ENCODE data around the gene RSBN1.

RSBN1 gene

DNA sequence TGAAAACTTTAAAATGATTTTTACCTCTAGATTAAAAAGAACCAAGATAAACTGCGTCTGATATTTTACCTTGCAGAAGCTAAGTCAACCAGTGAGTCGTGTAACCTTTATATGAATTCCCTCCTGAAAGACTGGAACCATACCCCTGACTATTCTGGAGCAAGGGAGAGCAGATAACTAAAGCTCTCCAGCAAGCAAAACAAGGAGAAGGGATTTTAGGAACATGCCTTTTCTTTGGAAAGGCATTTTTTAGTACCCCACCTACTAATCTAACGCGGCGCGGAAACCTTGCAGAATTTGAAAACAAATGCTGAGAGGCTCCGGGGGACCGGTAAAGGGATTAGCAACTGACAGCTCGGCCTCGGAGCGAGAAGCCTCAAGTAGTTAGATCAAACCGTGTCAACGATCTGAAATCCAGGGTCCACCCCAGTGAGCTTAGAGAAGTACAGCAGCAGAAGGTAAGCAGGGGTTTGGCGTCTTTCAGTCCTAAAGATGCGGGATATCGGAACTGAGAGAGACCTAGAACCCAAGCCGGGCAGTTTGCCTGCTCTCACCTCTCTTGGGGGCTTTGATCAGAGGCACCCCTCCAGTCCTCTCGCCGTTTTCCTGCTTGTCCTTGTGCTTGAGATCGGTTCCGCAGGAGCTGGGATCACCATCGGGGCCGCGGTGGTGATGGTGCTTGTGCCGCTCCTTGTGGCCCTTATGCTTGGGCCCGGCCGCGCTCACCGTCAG lies 954 bp downstream of the RSBN1 start:
- peak; percentile 37 for DNase-seq

GRCh38 chr1:113809670-113810602 lies 2.3 kb downstream of the RSBN1 start:
- no peak for DNase-seq

DNA sequence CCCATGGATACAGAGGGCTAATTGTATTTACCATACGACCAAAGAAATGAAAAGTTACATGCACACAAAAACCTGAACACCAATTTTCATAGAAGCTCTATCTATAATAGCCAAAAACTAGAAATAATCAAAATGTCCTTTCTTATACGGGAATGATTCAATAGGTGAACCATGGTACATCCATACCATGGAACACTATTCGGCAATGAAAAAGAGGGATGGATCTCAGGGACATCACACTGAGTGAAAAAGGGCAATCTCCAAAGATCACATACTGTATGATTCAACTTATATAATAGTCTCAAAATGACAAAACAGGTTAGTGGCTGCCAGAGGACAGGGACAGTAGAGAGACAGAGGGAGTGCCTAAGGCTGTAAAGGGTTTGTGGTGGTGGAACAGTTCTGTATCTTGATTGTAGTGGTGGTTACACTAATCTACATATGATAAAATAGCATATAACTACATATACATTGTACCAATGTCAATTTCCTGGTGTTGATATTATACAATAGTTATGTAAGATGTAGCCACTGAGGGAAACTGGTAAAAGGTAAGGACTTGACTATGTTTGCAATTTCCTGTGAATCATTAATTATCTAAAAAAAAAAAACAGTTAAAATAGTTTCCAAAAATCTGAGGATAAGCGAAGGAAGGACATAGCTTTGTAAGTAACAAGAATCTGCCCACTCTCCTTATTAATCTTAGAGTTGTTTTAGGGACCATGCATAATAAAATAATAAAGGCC lies 3.7 kb downstream of the RSBN1 start:
- DNase-seq: no peak

DNA sequence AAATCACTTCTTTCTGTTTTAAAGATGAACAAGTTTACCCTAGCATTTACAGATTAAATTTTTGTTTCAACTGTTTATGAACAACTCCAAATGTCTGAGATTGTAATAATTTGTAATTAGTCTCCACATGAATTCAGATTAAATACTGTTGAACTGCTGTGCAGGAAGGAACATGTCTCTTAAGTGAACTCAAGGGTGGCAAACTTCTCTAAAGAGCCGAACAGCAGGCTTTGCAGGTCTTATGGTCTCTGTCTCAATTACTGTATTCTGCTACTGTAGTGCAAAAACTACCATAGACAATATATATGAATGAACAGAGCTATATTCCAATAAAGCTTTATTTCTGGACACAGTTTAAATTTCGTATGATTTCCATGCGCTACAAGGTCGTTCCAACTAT lies 6.6 kb downstream of the RSBN1 start:
- DNase-seq: no peak

DNA sequence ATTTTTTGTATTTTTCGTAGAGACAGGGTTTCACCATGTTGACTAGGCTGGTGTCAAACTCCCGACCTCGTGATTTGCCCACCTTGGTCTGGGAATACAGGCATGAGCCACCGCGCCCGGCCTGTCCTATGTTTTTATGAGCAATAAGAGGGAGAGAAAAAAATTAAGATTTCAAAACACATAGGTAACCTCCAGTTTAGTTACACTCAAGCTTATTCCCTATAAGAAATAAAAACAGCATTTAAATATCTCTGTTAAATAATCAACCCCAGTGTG lies 7.1 kb downstream of the RSBN1 start:
- no peak for DNase-seq

GRCh38 chr1:113804421-113805255 lies 7.6 kb downstream of the RSBN1 start:
- no peak for DNase-seq

- DNase-seq: peak; percentile 20
These were observed 9.8 kb downstream of the RSBN1 start for GRCh38 chr1:113802367-113803007.

GRCh38 chr1:113800487-113800886 lies 11.8 kb downstream of the RSBN1 start:
- no peak for DNase-seq

GRCh38 chr1:113797472-113797871 lies 14.8 kb downstream of the RSBN1 start:
- no peak for DNase-seq

DNA sequence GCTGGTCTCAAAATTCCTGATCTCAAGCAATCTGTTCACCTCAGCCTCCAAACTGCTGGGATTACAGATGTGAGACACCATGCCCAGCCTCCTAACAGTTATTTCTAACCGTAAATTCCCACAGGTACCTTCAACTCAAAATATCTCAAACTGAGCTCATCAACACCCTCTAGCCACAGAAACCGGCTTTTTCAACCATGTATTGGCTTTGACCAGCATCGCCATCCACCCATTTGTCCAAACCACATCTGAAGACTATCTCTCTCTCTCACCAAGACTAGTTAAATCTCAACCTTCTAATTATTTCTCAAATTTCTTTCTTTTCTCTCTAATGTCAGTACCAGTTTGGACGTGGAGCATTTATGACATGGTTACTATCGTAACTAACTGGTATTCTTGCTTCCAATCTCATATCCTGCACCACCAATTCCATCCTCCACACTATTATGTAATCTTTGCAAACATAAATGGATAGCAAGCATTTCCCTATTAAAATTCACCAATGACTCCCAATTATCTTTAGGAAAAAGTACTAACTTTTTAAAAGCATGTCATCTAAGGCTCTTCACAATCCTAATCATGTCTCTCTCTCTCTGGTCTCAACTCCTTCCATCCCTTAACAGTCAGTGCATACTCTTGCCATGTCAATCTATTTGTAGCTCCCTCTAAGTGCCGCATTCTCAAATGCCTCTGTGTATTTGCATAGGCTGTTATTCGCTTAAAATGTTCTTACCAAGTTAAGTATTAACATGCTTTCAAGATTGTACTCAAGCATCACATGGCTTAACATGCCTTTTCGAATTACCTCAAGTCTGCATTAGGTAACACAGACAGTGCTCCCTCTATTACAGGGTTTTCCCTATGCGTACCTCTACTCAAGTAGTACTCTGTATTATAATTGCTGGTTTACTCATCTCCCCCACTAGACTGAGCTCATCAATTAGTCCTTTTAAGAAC lies 18.1 kb downstream of the RSBN1 start:
- DNase-seq: no peak

DNA sequence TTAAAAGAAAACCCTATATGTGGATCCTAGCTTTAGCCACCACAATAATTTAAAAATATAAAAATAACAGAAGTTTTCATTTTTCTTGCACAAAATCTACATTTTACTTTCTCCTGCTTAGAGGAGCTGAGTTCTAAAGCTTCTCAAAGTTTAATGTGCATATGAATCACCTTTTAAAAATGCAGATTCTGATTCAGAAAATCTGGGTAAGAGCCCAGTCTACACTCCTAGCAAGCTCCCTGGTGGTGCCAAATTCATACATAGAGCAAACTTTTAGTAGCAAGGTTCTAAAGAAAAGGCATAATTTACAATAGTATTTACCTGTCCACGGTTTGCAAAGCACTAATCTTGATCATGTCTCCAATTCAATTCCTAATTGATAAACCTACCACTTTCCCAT lies 19.3 kb downstream of the RSBN1 start:
- no peak for DNase-seq

- no peak for DNase-seq
These were observed 19.8 kb downstream of the RSBN1 start for GRCh38 chr1:113792471-113792870.

- no peak for DNase-seq
These were observed 23.5 kb downstream of the RSBN1 start for GRCh38 chr1:113788802-113789201.

DNA sequence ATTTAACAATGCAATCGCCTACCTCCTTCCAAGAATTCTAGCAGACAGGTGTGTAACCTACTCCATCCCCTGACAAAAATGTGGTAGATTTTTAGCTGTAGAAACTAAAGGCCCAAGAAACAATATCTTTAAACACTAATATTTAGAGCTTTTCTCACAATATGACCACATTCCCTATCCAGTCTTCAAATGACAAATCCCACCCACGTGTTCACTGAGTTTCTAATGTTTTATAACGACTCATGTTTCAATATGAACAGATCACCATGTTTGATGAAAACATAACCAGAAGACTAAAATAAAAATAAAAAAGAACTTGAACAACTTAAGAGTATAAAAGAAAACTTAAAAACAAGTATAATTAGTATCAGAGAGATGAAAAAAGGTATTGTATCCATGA lies 24.6 kb downstream of the RSBN1 start:
- no peak for DNase-seq

GRCh38 chr1:113786069-113786468 lies 26.2 kb downstream of the RSBN1 start:
- no peak for DNase-seq

GRCh38 chr1:113784104-113784779 lies 28.0 kb downstream of the RSBN1 start:
- peak; percentile 45 for DNase-seq

DNA sequence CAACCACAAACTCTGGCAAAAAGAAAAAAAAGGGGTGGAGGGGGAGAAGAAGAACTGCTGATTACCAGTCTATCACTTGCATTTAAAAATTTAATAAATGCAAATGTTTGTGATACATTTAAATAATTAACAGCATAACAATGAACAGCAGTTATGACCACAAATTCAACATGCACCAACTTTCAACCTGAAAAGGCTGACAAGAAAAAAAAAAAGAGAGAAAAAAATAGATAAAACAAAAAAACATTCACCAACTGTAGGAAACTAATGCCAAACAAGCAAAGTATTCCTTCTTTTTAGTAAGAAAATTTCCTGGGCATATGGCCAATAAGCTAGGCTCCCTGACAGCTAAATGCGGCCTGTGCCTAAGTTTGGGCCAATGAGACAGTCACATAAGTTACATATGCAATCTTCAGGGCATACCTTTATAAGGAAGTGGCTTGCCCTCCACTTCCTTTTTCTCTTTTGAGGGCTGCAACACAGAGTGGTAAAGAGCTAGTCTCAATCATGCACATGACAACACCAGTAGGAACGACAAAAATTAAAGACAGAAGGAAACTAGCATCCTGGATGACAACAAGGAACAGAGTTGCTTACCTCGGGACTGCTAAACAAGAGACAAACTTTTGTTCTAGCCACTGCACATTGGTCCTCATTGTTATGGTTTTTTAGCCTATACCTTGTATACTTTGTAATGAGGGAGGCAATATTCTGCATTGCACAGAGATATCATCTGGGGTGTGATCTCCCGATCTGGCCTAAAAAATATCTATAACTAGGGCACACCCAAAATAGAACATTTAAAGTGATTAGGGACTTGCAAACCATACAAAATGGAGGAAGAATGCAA lies 28.8 kb downstream of the RSBN1 start:
- DNase-seq: peak; percentile 34

DNA sequence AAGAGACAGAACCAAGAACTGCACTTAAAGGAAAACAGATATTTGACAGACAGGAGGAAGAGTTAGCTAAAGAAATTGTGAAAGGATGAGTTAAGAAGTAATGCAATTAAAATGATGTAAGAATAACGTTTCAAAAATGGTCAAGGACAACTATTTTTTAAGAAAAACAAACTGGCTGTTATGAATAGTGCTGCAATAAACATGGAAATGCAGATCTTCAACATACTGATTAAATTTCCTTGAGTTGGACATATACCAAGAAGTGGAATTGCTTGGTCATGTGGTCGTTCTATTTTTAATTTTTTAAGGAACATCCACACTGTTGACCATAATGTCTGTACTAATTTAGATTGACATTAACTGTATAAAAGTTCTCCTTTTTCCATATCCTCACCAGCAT lies 29.9 kb downstream of the RSBN1 start:
- DNase-seq: no peak

- no peak for DNase-seq
These were observed 31.7 kb downstream of the RSBN1 start for GRCh38 chr1:113780374-113781146.

All from stimulated activated CD4-positive, alpha-beta T cell treated with anti-CD3 and anti-CD28 coated beads, Interleukin-15, amount 100 ng/mL, for 24 hours (primary cell).